Central memory CD4-positive, alpha-beta T cell (primary cell): ENCODE data around the gene C17orf114.

Source experiments
- DNase-seq: peaks from one replicate; pipeline ENCODE4 v3.0.0; 2022

Gene C17orf114

DNA sequence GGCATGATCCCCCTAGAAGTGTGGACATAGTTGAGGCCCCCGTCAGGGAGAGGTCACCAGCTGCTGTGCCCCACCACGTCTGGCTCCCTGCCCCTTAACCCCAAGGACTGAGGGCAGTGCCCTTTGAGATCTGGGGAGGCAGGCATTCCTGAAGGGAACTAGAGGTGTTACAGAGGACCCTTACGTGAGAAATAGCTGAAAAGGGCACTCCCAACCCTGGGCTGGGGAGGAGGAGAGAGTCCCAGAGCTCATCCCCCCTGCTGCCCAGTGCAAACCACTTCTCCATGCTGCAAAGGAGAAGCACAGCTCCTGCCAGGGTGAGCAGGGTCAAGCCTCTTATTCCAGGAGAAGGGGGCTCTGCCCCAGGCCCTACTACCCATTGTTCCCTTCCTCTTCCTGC, 20.7 kb upstream of the C17orf114 start:
- no peak for DNase-seq

DNA sequence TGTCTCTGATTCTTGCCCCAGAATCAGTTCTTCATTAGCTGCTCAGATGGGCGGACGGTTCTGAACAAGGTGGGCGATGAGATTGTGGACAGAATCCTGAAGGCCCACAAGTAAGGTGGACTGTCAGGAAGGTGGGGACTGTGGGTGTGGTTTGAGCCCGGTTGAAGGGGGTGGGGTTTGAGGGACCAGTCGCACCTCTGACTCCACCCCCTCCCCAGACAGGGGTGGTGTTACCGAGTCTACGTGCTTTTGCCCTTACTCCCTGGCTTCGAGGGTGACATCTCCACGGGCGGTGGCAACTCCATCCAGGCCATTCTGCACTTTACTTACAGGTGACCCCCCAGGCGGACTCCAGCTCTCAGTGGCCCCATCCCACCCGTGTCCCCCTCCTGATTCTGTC, 16.1 kb upstream of the C17orf114 start:
- no peak for DNase-seq

- no peak for DNase-seq
Measured at GRCh38 chr17:4816826-4817225, 14.7 kb upstream of the C17orf114 start.

DNA sequence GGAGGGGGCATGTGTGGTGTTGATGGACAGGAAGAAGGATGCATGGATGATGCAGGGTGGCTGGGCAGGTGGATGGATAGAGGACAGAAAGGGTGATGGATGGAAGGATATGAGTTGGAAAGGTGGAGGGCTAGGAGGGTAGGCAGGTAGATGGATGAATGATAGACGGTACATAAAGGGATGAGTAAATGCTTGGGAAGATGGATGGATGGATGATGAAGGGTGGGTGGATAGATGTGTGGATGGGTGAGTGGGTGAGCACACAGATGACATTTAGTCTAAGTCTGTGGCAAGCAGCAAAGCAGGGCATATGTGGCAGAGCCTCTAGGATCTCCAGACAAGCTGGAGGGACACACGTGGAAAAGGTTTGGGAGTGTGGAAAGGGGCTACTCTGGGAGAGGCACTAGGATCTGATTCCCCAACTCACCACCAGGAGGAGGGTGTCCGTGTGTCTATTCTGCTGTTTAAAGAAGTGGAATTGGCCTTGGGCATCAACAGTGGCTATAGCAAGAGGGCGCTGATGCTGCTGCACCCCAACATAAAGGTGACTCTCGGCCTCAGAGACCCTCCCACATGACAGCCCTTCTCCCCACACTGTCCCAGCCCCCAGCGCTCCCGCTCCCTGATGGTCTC, 13.0 kb upstream of the C17orf114 start:
- DNase-seq: no peak

GRCh38 chr17:4812690-4813089, 10.6 kb upstream of the C17orf114 start:
- no peak for DNase-seq

DNA sequence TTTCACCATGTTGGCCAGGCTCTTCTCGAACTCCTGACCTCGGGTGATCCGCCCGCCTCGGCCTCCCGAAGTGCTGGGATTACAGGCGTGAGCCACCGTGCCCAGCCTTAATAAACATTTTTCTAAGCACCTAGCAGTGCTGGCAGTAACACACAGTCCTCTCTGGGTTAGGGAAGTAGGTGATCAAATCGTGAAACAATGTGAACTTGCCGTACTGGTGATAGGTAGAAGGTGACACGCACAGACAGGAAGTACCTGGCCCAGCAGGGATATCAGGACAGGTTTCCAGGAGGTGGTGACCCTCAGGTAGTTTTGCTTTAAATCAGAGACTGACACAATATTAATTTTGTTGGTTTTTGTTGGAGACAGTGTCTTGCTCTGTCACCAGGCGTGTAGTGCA, 9.3 kb upstream of the C17orf114 start:
- no peak for DNase-seq

DNA sequence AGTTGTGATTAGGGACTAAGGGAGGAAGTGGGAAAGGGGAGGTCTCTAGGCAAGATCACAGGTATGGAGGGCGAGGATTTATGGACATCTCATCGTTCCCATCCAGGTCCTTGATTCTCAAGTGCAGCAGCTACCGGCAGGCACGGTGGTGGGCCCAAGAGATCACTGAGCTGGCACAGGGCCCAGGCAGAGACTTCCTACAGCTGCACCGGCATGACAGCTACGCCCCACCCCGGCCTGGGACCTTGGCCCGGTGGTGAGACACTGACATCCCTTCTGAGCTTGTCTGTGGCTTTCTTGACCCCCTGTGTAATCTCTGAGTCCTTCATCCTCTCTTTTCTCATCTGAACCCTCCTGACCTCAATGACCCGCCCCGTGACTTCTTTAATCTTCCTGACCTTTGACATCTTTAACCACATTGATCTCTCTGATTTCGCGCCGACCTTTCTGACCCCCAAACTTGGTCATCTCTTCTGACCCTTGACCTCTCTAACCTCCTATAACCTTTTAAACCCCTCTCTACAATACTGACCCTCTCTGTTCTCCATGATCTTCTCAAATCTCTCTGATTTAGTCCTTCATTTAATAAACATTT, 8.7 kb upstream of the C17orf114 start:
- no peak for DNase-seq

DNA sequence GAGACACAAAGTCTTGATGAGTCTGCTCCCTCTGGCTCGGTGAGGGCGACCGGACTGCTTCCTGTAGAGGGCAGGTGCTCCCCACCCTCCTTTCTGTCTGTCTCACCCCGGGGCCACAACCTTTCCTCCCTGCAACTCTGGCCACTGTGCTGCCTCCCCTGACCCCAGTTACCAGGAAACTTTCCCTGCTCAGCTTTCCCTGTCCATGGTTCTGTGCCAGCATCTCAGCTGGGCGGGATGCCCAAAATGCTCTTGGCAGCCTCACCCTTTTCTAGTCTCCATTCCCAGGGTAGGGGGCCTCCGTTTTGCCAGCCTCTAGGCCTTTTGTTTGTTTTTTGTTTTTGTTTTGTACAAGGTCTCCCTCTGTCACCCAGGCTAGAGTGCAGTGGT, 6.2 kb upstream of the C17orf114 start:
- DNase-seq: no peak

- DNase-seq: no peak
Measured at GRCh38 chr17:4807605-4808377, 5.7 kb upstream of the C17orf114 start.

DNA sequence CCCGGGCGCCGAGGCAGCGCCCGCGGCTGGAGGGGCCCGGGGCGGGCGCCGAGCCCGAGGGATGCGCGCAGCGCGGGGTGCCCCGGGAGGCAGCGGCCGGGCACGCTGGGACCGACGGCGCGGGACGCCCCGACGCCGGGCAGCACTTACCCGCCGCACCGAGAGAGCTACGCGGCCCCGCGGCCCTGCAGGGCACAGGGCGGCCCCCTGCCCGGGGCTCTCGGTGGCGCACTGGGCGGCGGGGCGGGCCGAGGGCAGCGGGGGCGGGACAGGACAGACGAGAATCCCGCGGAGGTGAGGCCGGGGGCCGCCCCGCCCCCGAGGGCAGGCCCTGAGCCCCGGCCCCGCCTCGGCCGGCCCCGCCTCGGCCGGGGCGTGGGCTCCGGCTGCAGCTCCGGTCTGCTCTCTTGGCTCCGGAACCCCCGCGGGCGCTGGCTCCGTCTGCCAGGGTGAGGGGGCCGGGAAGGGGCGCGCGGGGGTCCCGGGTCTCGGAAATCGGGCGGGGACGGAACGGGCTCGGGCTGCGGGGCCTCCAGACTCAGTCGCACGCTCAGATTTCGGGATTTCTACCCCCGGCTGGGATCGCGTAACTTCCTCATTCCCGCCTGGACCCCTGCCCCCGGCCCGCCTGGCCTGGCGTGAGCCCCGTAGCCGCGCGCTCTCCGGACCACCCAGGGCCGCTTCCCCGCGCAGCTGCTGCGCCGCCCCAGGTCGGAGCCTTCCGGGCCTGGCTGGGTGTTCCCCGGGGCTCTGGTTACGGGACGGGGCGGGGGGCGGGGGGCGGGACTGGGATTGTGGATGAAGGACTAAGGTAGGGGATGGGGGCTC, 4.9 kb upstream of the C17orf114 start, which contains the start of gene PLD2:
TSS of gene PLD2 (plus strand) at position 376 of the 828 bp plus-strand sequence. CDS start 621 bp downstream, outside the sequence.
- DNase-seq: peak; percentile 80

DNA sequence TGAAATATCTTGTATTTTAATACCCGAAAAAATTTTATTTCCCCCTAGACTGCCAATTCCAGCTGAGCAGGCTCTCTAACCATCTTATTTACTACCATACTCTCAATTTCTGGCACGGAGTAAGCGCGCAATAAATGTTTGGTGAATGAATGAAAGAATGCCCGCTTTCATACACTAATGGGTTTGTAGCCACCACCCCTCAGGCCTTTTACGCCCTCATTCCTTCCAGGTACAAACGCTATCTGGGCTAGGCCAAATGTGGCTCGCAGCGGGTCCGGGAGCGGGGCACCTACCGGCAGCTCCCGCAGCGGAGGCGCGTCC, 4.3 kb upstream of the C17orf114 start:
- DNase-seq: no peak

- no peak for DNase-seq
Measured at GRCh38 chr17:4800462-4801196, 1.5 kb downstream of the C17orf114 start.

GRCh38 chr17:4796552-4796920, 5.6 kb downstream of the C17orf114 start:
- no peak for DNase-seq

GRCh38 chr17:4795168-4795567, 7.0 kb downstream of the C17orf114 start:
- DNase-seq: no peak

- DNase-seq: no peak
Measured at GRCh38 chr17:4790705-4791088, 11.4 kb downstream of the C17orf114 start.

DNA sequence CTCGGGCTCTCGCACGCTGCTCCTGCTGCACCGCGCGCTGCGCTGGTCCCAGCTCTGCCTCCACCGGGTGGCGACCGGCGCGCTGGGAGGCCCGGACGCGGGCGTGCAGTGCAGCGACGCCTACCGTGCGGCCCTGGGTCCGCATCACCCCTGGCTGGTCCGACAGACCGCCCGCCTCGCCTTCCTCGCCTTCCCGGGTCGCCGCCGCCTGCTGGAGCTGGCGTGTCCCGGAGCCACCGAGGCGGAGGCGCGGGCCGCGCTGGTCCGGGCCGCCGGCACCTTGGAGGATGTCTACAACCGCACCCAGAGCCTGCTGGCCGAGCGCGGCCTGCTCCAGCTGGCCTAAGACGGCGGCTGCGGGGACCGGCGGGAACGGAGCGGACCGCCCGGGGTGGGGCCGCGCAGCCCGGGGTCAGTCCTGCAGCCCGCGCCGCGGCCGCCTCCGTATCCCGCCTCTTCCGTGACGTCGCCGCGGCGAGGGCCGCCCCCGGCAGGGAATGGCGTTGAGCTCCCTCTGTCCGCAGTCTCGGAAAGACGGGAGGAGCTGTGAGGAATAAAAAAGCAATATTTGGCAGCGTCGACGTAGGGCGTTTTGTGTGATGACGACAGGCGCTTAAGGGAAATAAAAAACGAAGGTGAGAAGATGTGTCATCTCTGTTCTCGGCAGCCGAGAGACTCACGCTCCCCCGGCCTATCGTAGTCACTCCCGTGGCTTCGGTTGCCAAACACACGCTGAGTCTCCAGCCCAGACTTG, 12.0 kb downstream of the C17orf114 start:
- DNase-seq: peak; percentile 73

DNA sequence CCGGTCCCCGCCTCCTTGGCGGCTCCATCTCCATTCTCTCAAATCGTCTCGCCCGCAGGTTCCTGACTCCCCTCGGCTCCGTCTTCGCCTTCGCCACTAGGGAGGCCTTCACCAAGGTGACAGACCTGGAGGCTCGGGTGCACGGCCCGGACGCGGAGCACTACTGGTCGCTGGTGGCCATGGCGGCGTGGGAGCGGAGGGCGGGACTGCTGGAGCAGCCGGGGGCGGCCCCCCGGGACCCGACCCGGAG, 12.5 kb downstream of the C17orf114 start:
- DNase-seq: no peak

DNA sequence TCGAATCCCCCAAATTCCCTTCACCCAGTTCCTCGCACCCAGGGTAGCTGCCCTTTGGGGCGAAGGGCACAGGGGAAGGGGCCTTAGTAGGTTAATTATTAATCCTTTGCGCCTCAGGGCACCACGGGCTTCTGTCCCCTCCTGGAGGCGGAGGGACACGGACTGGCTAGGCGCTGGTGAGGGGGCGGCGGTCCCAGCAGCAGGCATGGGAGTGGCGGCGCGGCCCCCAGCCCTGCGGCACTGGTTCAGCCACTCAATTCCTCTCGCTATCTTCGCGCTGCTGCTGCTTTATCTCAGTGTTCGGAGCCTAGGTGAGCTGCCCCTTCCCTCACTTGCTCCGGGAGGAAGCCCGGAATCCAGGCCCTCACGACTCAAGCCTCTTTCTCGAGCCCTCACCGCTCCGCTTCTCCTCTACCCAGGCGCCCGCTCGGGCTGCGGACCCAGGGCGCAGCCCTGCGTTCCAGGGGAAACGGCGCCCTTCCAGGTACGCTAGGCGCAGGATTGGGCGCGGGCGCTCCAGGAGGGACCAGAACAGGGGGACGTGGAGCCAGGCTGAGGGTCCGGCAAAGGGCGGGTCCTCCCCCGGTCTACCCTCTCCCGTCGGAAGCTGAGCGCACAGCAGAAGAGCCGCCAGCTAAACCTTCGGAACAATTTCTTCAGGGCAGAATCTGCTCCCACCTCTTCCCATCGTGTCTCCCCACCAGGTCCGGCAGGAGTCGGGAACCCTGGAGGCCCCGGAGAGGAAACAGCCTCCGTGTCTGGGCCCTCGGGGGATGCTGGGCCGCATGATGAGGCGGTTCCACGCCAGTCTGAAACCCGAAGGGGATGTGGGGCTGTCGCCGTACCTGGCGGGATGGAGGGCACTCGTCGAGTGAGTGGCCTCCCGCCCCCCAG, 13.1 kb downstream of the C17orf114 start, which contains the start of gene GLTPD2:
TSS of gene GLTPD2 (plus strand) at position 158 of the 894 bp plus-strand sequence. CDS start at position 206, 48 bp downstream.
- DNase-seq: no peak

GRCh38 chr17:4788159-4788806, 13.8 kb downstream of the C17orf114 start:
- no peak for DNase-seq

DNA sequence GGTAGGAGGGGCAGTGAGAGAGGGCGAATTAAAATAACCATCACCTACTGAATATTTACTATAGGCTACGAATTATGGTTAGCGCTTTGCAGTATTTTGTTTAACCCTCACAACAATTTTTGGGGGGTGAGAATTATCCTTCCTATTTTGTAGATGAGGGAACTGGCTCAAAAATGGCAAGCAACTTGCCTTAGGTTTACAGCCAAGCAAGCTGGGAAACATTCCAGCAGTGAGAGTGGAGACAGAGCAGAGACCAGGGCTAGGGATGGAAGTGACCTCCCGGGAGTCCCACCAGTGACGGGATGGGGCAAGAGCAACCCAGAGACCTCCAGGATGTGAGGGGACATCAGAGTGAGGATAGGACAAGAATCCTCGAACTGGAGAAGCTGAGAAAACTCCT, 15.6 kb downstream of the C17orf114 start:
- DNase-seq: no peak
